Measurements from ENCODE around the gene NPL.

NPL gene

DNA sequence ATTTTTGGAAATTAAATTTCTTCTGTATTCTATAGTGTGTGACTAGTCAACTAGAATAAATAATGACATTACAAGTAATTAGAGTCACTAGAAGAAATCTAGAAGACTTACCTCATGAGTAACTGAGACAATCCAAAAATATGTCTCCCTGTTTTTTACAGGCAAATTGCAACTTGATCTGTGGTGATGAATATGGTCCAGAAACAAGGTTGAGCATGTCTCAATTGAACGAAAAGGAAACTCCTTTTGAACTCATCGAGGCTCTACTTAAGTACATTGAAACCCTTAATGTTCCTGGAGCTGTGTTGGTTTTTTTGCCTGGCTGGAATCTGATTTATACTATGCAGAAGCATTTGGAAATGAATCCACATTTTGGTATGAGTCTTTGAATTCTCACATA lies 86.3 kb downstream of the NPL start:
- no peak for DNase-seq

DNA sequence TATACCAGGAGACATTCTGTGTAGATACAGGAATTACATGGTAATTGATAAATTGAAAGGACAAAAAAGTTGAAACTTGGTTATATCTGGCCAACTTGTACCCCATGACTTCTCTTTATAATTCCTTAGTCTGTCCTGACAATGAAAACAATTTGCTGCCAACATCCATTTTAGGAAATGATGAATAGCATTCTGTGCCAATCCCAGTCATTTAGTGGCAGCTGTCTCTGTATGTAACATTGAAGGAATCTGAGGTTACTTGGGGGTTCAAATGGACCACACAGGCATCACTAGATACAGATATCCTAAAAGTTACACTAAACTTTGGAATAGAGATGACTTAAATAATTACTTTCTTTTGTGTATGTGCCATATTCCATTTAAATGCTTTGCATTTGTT lies 87.8 kb downstream of the NPL start:
- DNase-seq, result no peak

DNA sequence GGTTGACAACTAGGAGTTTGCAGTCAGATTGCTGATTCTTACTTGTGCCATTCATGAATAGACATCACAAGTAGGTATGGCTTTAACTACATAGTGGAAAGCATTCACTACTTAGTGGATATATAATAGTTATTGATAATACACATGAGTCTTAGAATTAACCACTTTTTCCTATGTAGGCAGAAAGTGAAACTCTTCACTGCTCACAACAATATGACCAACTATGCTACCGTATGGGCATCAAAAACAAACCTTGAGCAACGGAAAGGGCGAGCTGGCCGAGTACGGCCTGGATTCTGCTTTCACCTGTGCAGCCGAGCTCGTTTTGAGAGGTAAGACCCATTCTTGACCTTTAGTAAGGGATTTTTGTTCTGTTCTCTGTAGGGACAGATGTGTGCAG lies 88.3 kb downstream of the NPL start:
- DNase-seq, result no peak

Data from NCI-H1048 (cell line).